SHP77 treated with DMSO at 0.1 percent for 48 hours (cell line): Measurements from ENCODE around the gene GAS2L1.

ENCODE experiments used
- DNase-seq: peaks from one replicate; lab custom pipeline; 2025; lab: John Stamatoyannopoulos, UW

GAS2L1 gene

GRCh38 chr22:29306175-29306834 is at the start of gene GAS2L1:
TSS of gene GAS2L1 (plus strand) at chr22:29306650. CDS start at chr22:29308106, 1,456 bp downstream.
- peak; percentile 46 for DNase-seq

GRCh38 chr22:29257751-29258181 is 48.7 kb upstream of the GAS2L1 start:
- DNase-seq = no peak

- DNase-seq = no peak
Observed at GRCh38 chr22:29258407-29259252, 47.8 kb upstream of the GAS2L1 start.

GRCh38 chr22:29259253-29259899 is 47.1 kb upstream of the GAS2L1 start:
- no peak for DNase-seq

GRCh38 chr22:29260031-29260560 is 46.4 kb upstream of the GAS2L1 start:
- DNase-seq = no peak

- DNase-seq = no peak
Observed at GRCh38 chr22:29260601-29261315, 45.7 kb upstream of the GAS2L1 start.

GRCh38 chr22:29263791-29264276 is 42.6 kb upstream of the GAS2L1 start:
- DNase-seq = no peak

- no peak for DNase-seq
Observed at GRCh38 chr22:29265305-29265704, 41.1 kb upstream of the GAS2L1 start.

- no peak for DNase-seq
Observed at GRCh38 chr22:29265929-29266328, 40.5 kb upstream of the GAS2L1 start.

GRCh38 chr22:29266564-29267461 is 39.6 kb upstream of the GAS2L1 start:
- no peak for DNase-seq

GRCh38 chr22:29267462-29267857 is 39.0 kb upstream of the GAS2L1 start:
- no peak for DNase-seq

GRCh38 chr22:29267858-29268510 is 38.5 kb upstream of the GAS2L1 start, which contains the start of the genes EWSR1 and RHBDD3:
TSS of gene EWSR1 (plus strand) at chr22:29268268. CDS start at chr22:29268337, 69 bp downstream.
TSS of gene RHBDD3 (minus strand) at chr22:29267981. CDS start at chr22:29265626, 2,355 bp downstream.
- DNase-seq = peak; percentile 90

GRCh38 chr22:29268511-29269229 is 37.8 kb upstream of the GAS2L1 start:
- no peak for DNase-seq

GRCh38 chr22:29269230-29269604 is 37.2 kb upstream of the GAS2L1 start:
- DNase-seq = no peak

- DNase-seq = no peak
Observed at GRCh38 chr22:29269731-29270474, 36.5 kb upstream of the GAS2L1 start.

GRCh38 chr22:29270475-29271271 is 35.8 kb upstream of the GAS2L1 start:
- DNase-seq = no peak

GRCh38 chr22:29272624-29273023 is 33.8 kb upstream of the GAS2L1 start:
- DNase-seq = no peak

GRCh38 chr22:29275167-29275566 is 31.3 kb upstream of the GAS2L1 start:
- DNase-seq = no peak
